Gastroesophageal sphincter (tissue), 4 donors: ENCODE data around the gene PSTPIP1. TPM values are rescaled to one million over a fixed set of nuclear protein-coding genes. Genes with fewer than 3 reads are reported as not detected.

ENCODE experiments used
- ATAC-seq: fragments of 150-250 bp; one replicate; pipeline ENCODE4 v1.9.1; 2016; ENCODE audit warnings: mild to moderate bottlenecking, moderate library complexity
- H3K27ac ChIP-seq, 4 donors: fragments of 200-600 bp; sonication (generic) in 3 of 4; 1 replicate in 3 of 4; 2 replicates in 1 of 4; pipeline ENCODE4 v1.5.1; 2016 to 2019
- H3K27me3 ChIP-seq: fragments of 200-600 bp; sonication (generic); one replicate; pipeline ENCODE4 v1.5.1; 2019
- H3K36me3 ChIP-seq, 2 donors: fragments of 200-600 bp; sonication (generic); one replicate each; pipeline ENCODE4 v1.5.1; 2019; ENCODE audit warnings: control low read depth in 1 of 2
- H3K4me1 ChIP-seq, 3 donors: fragments of 200-600 bp; sonication (generic); 1 replicate in 2 of 3; 2 replicates in 1 of 3; pipeline ENCODE4 v1.5.1; 2016 to 2019; ENCODE audit warnings: control low read depth in 2 of 3
- H3K4me3 ChIP-seq, 2 donors: fragments of 200-600 bp; sonication (generic); one replicate each; pipeline ENCODE4 v1.5.1; 2019; ENCODE audit warnings: mild to moderate bottlenecking in 1 of 2, moderate library complexity in 1 of 2
- H3K9me3 ChIP-seq, 3 donors: fragments of 200-600 bp; sonication (generic); one replicate each; pipeline ENCODE4 v1.5.1; 2017 to 2019; ENCODE audit warnings: control low read depth in 2 of 3
- CTCF ChIP-seq, 4 experiments: fragments of 200-600 bp in 2 of 4; fragments of 450-650 bp in 2 of 4; sonication (generic) in 1 of 4; IDR thresholded peaks; one replicate each; pipeline ENCODE4 v1.5.1; 2017 to 2019; ENCODE audit warnings: antibody characterized with exemption in 4 of 4, mild to moderate bottlenecking in 2 of 4, moderate library complexity in 2 of 4
- EP300 ChIP-seq: sonication (generic); formaldehyde crosslinking; IDR thresholded peaks from one replicate; pipeline ENCODE4 v1.6.1; 2017; ENCODE audit warnings: antibody characterized with exemption, mild to moderate bottlenecking
- POLR2A ChIP-seq, 2 donors: fragments of 450-650 bp; IDR thresholded peaks; one replicate each; pipeline ENCODE4 v1.6.1; 2017; ENCODE audit warnings: antibody characterized with exemption in 2 of 2, mild to moderate bottlenecking in 2 of 2, moderate library complexity in 1 of 2
- POLR2AphosphoS5 ChIP-seq: sonication (generic); formaldehyde crosslinking; IDR thresholded peaks from one replicate; pipeline ENCODE4 v1.6.1; 2017; ENCODE audit warnings: antibody characterized with exemption
- WGBS, 2 donors: methylation state at CpG; one replicate each; pipeline ENCODE4 v1.1.5; 2018; ENCODE audit warnings: low coverage in 1 of 2; 5-methylcytosine and 5-hydroxymethylcytosine counted together
- total RNA-seq, 4 donors: library from RNA; depleted of rRNA; stranded (reverse); fragments of >200 nt; gene quantifications; one replicate each; pipeline ENCODE4 v1.1.0, GENCODE V29; 2016

The PSTPIP1 gene
- total RNA-seq, 4 donors from 2014 or later: 7.1 to 18.2 (median 9.0) TPM

GRCh38 chr15:77032647-77033416 lies 37.9 kb downstream of the PSTPIP1 start:
- no CpG with 5 or more reads among the region's 18 CpGs for WGBS, 2 donors
- H3K4me1 ChIP-seq: peaks cover 0 to 9% (median 3%) of the 10 kb centered on the region in 3 donors
- H3K27ac ChIP-seq: no peak overlapping the region
- H3K36me3 ChIP-seq: peaks cover 0 to 19% of the 10 kb centered on the region in 2 donors
- no peak overlapping the region for H3K4me3 ChIP-seq
- H3K27me3 ChIP-seq: peaks cover 14% of the 10 kb centered on the region
- H3K9me3 ChIP-seq: no peaks in the 10 kb centered on the region
- no peak for ATAC-seq
- TF ChIP-seq CTCF (IDR thresholded peaks at IDR 0.05) (no peak), POLR2A (IDR thresholded peaks at IDR 0.05) (no peak), EP300 (no peak), POLR2AphosphoS5 (no peak)

DNA sequence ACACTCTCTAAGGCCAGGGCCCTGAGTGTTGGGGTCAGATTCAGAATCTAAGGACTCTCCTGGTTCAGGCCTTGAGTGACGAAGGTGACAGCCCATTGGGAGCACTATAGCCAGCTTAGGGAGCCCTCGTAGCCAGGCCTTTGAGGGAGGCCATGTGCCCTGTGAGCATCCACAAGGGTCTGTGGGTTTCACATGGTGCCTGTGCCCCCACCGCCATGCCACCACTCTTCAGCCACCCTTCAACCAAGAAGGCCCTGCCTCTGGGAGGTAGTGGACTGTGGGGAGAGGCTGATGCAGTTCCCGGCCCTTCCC lies 38.4 kb downstream of the PSTPIP1 start:
- H3K36me3 ChIP-seq: peaks cover 0 to 19% of the 10 kb centered on the region in 2 donors
- no CpG with 5 or more reads among the region's 4 CpGs for WGBS, 2 donors
- TF ChIP-seq EP300 (no peak), CTCF (IDR thresholded peaks at IDR 0.05) (no peak), POLR2A (IDR thresholded peaks at IDR 0.05) (no peak), POLR2AphosphoS5 (no peak)
- H3K4me3 ChIP-seq: no peak overlapping the region
- H3K27me3 ChIP-seq: peaks cover 11% of the 10 kb centered on the region
- ATAC-seq: no peak
- H3K27ac ChIP-seq: no peak overlapping the region
- H3K4me1 ChIP-seq: peaks cover 0 to 3% (median 2%) of the 10 kb centered on the region in 3 donors
- H3K9me3 ChIP-seq: no peaks in the 10 kb centered on the region

GRCh38 chr15:77033729-77034671 lies 39.1 kb downstream of the PSTPIP1 start:
- no peak overlapping the region for H3K4me3 ChIP-seq
- 80 to 90% methylated on average over 2 of the region's 13 CpGs for WGBS, 2 donors
- H3K9me3 ChIP-seq: no peaks in the 10 kb centered on the region
- no peak for ATAC-seq
- H3K27ac ChIP-seq: no peak overlapping the region
- TF ChIP-seq POLR2A (IDR thresholded peaks at IDR 0.05) (no peak), POLR2AphosphoS5 (no peak), CTCF (IDR thresholded peaks at IDR 0.05) (no peak), EP300 (no peak)
- no peaks in the 10 kb centered on the region for H3K4me1 ChIP-seq
- peaks cover 0 to 19% of the 10 kb centered on the region in 2 donors for H3K36me3 ChIP-seq
- H3K27me3 ChIP-seq: peaks cover 5% of the 10 kb centered on the region

DNA sequence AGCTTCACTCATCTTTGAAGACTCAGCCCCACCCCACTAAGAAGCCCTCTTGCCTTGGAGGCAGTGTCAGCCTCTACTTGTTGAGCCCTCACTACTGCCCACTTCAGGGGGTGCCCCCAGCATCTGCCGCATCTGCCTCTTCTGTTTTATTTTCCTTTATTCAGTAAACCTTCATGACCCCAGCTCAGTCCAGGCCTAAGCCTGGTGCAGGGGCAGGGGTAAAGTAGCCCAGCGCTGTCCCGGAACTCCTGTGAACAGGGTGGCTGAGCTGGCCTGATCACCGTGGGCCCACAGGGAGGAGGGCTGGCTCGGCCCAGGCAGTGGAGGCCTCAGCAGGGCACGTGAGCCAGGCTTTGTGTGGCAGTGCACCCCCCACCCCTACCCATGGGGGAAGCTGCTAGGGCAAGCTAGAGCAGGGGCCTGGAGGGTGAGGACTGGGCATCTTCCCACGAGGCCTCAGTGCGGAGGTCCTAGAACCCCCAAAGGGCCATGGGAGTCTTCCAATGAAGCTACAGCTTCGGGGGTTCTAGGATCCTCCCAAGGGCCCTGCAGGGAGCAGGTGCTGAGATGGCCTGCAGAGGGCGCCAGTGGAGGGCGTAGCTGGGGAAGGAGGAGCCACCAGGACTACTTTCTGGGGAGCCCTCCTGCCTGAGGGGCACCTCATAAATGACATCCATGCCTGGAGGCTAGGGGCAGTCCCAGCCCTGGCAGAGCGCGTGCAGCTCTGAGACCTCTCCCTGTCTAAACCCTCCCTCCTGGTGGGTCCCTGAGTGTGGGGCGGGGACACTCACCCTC lies 40.0 kb downstream of the PSTPIP1 start:
- ATAC-seq: no peak
- Histone ChIP-seq H3K27ac (no peak overlapping the region), H3K27me3 (no peaks in the 10 kb centered on the region), H3K36me3 (peaks cover 0 to 19% of the 10 kb centered on the region in 2 donors), H3K9me3 (no peaks in the 10 kb centered on the region), H3K4me1 (no peaks in the 10 kb centered on the region), H3K4me3 (no peak overlapping the region)
- 57 to 60% methylated on average over 1 of the region's 14 CpGs for WGBS, 2 donors
- TF ChIP-seq CTCF (IDR thresholded peaks at IDR 0.05) (peak in 3 of 4 experiments; percentile 32 to 63 (median 36)), EP300 (no peak)
